ENCODE results near the gene RAET1E.
"Not testable (repeated sequence)": the region's sequence is repeated elsewhere in the genome, so short reads cannot be mapped to it uniquely, and the experiment has no call there.

The RAET1E gene

GRCh38 chr6:149909701-149910470, 12.0 kb upstream of the RAET1E start:
- no peak for DNase-seq (ENCODE audit: low read depth)

DNA sequence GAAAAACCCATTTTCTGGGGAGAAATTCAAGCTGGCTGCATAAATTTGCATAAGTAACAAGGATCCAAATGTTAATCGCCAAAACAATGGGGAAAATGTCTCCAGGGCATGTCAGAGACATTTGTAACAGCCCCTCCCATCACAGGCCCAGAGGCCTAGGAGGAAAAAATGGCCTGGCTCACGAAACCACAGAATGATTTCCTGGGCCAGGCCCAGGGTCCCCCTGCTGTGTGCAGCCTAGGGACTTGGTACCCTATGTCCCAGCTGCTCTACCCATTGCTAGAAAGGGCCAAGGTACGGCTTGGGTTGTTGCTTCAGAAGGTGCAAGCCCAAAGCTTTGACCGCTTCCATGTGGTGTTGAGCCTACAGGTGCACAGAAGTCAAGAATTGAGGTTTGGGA, 10.6 kb upstream of the RAET1E start:
- not testable (repeated sequence) for DNase-seq (ENCODE audit: low read depth)

GRCh38 chr6:149907317-149907716, 9.4 kb upstream of the RAET1E start:
- no peak for DNase-seq (ENCODE audit: low read depth)

GRCh38 chr6:149906405-149906804, 8.5 kb upstream of the RAET1E start:
- DNase-seq (ENCODE audit: low read depth) = no peak

- no peak for DNase-seq (ENCODE audit: low read depth)
Observed at GRCh38 chr6:149905911-149906371, 8.0 kb upstream of the RAET1E start.

- no peak for DNase-seq (ENCODE audit: low read depth)
Observed at GRCh38 chr6:149905371-149905910, 7.5 kb upstream of the RAET1E start.

- no peak for DNase-seq (ENCODE audit: low read depth)
Observed at GRCh38 chr6:149904661-149905370, 6.9 kb upstream of the RAET1E start.

DNA sequence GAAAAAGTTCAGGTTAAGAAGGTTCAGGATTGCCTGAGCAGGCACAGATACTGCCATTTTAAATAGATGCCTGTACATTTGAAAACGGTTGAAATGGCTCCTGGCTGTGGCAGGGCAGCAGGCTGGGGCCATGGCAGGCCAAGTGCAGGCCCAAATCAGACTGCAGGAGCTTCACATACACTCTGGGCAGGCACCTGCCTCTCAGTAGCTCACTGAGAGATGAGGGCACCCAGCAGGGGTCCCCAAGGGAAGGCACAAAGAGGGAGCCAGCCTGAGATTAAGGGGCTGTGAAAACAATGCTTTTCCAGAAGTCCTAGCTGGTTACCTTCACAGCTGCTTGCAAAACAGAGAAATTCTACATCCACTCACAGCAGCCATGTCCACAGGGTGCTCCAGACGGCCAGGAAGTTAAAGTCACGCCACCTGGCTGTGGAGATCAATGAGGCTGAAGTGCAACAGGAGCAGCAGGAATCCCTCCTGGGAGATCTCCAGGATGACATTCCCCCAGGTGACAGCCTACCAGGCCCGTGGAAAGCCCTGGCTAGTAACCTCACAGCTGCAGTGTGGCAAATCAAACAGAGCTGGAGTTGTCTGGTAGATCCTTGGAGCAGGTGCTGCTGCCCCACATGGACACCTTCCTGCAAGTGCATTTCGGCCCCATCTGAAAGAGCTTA, 6.2 kb upstream of the RAET1E start:
- no peak for DNase-seq (ENCODE audit: low read depth)

- no peak for DNase-seq (ENCODE audit: low read depth)
Observed at GRCh38 chr6:149901444-149902140, 3.7 kb upstream of the RAET1E start.

GRCh38 chr6:149900620-149901443, 2.9 kb upstream of the RAET1E start:
- no peak for DNase-seq (ENCODE audit: low read depth)

- no peak for DNase-seq (ENCODE audit: low read depth)
Observed at GRCh38 chr6:149899926-149900619, 2.2 kb upstream of the RAET1E start.

DNA sequence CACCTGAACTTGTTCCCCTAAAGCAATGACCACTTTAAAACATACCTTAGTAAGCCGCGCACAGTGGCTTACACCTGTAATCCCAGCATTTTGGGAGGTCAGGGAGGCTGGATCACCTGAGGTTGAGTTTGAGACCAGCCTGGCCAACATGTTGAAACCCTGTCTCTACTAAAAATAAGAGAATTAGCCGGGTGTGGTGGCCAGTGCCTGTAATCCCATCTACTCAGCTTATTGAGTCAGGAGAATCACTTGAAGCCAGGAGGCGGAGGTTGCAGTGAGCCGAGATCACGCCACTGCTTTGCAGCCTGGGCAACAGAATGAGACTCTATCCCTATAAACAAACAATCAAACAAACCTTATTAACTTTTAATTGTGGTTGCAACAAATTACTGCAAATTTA, 1.6 kb upstream of the RAET1E start:
- DNase-seq (ENCODE audit: low read depth) = no peak

- DNase-seq (ENCODE audit: low read depth) = no peak
Observed at GRCh38 chr6:149898966-149899365, 1.1 kb upstream of the RAET1E start.

DNA sequence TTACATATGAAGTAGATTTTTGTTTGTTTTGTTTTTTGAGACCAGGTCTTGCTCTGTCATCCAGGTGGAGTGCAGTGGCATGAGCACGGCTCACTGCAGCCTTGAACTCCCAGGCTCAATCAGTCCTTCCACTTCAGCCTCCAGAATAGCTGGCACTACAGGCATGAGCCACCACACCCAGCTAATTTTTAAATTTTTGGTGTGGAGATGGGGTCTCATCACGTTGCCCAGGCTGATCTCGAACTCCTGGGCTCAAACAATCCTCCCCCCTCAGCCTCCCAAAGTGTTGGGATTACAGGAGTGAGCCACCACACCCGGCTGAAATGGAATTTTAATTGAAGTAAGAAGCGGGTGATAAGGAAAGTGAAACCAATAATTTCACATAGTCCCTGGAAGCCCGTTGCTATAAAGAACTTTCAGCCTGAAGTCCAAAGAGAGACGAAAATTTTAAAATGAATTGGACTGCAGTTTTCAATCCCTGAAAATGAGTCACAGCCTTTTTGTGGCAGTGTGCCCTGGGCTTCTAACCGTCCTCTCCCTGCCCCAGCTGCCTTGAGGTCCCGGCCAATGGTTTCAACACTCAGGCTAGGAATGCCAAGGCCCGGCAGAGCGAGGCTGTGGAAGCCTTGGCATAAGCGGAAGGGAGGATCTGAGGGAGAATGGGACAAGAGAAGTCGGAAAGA, 757 bp downstream of the RAET1E start:
- peak; percentile 97 for DNase-seq (ENCODE audit: low read depth)

DNA sequence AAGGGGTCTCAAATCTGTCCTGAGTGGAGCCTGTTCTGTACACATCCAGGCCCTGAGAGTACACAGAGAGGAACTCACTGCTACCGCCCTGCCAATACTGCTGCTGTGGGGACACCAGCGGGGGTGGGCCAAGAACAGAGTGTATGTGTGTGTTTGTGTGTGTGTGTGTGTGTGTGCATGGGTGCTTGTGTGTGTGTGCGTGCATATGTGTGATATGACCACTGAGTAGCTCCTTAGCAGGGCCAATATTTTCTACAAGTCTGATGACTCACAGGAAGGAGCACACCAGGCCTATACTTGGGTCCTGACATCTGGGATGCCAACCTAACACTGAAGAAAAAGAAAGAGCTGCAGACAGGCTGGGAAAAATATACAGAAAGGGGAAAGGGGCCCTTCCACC, 1.4 kb downstream of the RAET1E start:
- DNase-seq (ENCODE audit: low read depth) = no peak

GRCh38 chr6:149895833-149896271, 2.1 kb downstream of the RAET1E start:
- peak; percentile 63 for DNase-seq (ENCODE audit: low read depth)

GRCh38 chr6:149895048-149895590, 2.8 kb downstream of the RAET1E start:
- DNase-seq (ENCODE audit: low read depth) = peak; percentile 90

DNA sequence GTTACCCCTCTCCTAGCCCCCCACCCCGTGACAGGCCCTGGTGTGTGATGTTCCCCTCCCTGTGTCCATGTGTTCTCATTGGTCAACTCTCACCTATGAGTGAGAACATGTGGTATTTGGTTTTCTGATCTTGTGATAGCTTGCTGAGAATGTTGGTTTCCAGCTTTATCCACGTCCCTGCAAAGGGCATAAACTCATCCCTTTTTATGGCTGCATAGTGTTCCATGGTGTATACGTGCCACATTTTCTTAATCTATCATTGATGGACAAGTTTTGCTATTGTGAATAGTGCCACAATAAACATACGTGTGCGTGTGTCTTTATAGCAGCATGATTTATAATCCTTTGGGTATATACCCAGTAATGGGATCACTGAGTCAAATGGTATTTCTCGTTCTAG, 6.0 kb downstream of the RAET1E start:
- not testable (repeated sequence) for DNase-seq (ENCODE audit: low read depth)

DNA sequence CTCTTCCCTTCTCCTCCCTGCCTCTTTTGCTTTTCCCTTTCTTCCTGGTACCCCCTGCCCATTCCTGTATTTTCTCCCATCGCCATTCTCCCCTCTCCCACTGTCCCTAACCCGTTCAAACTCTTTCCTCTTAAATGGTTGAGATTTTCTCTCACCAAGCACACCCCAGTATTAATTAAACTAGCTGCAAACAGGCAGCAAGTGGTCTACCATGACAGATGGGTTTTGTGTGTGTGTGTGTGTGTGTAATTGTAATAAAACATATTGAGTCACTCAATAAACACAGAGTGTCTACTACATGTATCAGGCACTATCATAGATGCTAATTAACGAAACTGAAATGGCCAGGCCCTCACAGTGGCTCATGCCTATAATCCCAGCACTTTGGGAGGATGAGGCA, 6.7 kb downstream of the RAET1E start:
- no peak for DNase-seq (ENCODE audit: low read depth)

Data from fibroblast of gingiva (primary cell).